IMR-90 (cell line): ENCODE data around the gene SOX6.

Experiments used
- BHLHE40 ChIP-seq: fragments of 150-350 bp; IDR thresholded peaks from 2 replicates; pipeline ENCODE4 v1.6.1; 2016; ENCODE audit warnings: mild to moderate bottlenecking, low read depth, low read length
- CEBPB ChIP-seq: IDR thresholded peaks from 2 replicates; pipeline ENCODE4 v1.6.1; 2012; ENCODE audit warnings: low read depth, low read length, improper control_type of control experiment
- CHD1 ChIP-seq: IDR thresholded peaks from 2 replicates; pipeline ENCODE4 v1.6.1; 2012; ENCODE audit warnings: low read depth, low read length, improper control_type of control experiment
- ELK1 ChIP-seq: fragments of 150-350 bp; IDR thresholded peaks from 2 replicates; pipeline ENCODE4 v1.6.1; 2016; ENCODE audit warnings: low read depth, mild to moderate bottlenecking, low read length, moderate library complexity, borderline replicate concordance
- MAFK ChIP-seq: IDR thresholded peaks from 2 replicates; pipeline ENCODE4 v1.6.1; 2012; ENCODE audit warnings: low read depth, low read length, improper control_type of control experiment
- MAZ ChIP-seq: IDR thresholded peaks from 2 replicates; pipeline ENCODE4 v1.6.1; 2012; ENCODE audit warnings: low read depth, mild to moderate bottlenecking, low read length, improper control_type of control experiment, moderate library complexity, borderline replicate concordance
- MXI1 ChIP-seq: IDR thresholded peaks from 2 replicates; pipeline ENCODE4 v1.6.1; 2012; ENCODE audit warnings: low read depth, mild to moderate bottlenecking, low read length, moderate library complexity, borderline replicate concordance
- POLR2A ChIP-seq: IDR thresholded peaks from 2 replicates; pipeline ENCODE4 v1.6.1; 2012; ENCODE audit warnings: mild to moderate bottlenecking, low read depth, low read length
- RAD21 ChIP-seq: IDR thresholded peaks from 2 replicates; pipeline ENCODE4 v1.6.1; 2012; ENCODE audit warnings: low read length, improper control_type of control experiment
- RCOR1 ChIP-seq: IDR thresholded peaks from 2 replicates; pipeline ENCODE4 v1.6.1; 2012; ENCODE audit warnings: mild to moderate bottlenecking, low read length, improper control_type of control experiment; ENCODE audit not compliant: insufficient replicate concordance
- RFX5 ChIP-seq: IDR thresholded peaks from 2 replicates; pipeline ENCODE4 v1.8.0; 2012; ENCODE audit warnings: low read depth, mild to moderate bottlenecking, low read length, moderate library complexity
- SMC3 ChIP-seq: fragments of 150-350 bp; IDR thresholded peaks from 2 replicates; pipeline ENCODE4 v1.6.1; 2016; ENCODE audit warnings: low read depth, mild to moderate bottlenecking, antibody characterized with exemption, low read length, moderate library complexity
- USF2 ChIP-seq: fragments of 150-350 bp; IDR thresholded peaks from 2 replicates; pipeline ENCODE4 v1.6.1; 2017; ENCODE audit warnings: mild to moderate bottlenecking, antibody characterized with exemption, low read length, low read depth
- TF ChIP-seq, protein P1 (sequence below): conservative IDR thresholded peaks from 2 replicates; pipeline ENCODE4 v1.5.1; 2012; ENCODE audit warnings: mild to moderate bottlenecking, low read depth, low read length, improper control_type of control experiment

- TF ChIP-seq, protein P1, sequence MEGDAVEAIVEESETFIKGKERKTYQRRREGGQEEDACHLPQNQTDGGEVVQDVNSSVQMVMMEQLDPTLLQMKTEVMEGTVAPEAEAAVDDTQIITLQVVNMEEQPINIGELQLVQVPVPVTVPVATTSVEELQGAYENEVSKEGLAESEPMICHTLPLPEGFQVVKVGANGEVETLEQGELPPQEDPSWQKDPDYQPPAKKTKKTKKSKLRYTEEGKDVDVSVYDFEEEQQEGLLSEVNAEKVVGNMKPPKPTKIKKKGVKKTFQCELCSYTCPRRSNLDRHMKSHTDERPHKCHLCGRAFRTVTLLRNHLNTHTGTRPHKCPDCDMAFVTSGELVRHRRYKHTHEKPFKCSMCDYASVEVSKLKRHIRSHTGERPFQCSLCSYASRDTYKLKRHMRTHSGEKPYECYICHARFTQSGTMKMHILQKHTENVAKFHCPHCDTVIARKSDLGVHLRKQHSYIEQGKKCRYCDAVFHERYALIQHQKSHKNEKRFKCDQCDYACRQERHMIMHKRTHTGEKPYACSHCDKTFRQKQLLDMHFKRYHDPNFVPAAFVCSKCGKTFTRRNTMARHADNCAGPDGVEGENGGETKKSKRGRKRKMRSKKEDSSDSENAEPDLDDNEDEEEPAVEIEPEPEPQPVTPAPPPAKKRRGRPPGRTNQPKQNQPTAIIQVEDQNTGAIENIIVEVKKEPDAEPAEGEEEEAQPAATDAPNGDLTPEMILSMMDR, result no peak
- no peak for TF ChIP-seq POLR2A
- TF ChIP-seq RFX5, result no peak
- TF ChIP-seq USF2, result no peak
- TF ChIP-seq SMC3, result no peak
- TF ChIP-seq MAZ, result no peak
- TF ChIP-seq CHD1, result no peak
- no peak for TF ChIP-seq MXI1
- no peak for TF ChIP-seq ELK1
- TF ChIP-seq BHLHE40, result no peak
- no peak for TF ChIP-seq RCOR1
- TF ChIP-seq RAD21, result no peak
- TF ChIP-seq MAFK, result no peak
- no peak for TF ChIP-seq CEBPB
Measured at GRCh38 chr11:15929371-15929901, 426.9 kb downstream of the SOX6 start.
